ENCODE measurements around the gene SYTL3.
"Not testable (repeated sequence)": the region's sequence is repeated elsewhere in the genome, so short reads cannot be mapped to it uniquely, and the experiment has no call there.

Gene SYTL3

GRCh38 chr6:158774717-158775449, 125.0 kb downstream of the SYTL3 start:
- DNase-seq: no peak
- in situ Hi-C loops (cut with MboI; ENCODE audit: low pct_unique_long_range_greater_than_20kb, low sequenced_read_pairs): no loop called here

GRCh38 chr6:158775832-158776231, 126.0 kb downstream of the SYTL3 start:
- DNase-seq: no peak
- in situ Hi-C loops (cut with MboI; ENCODE audit: low pct_unique_long_range_greater_than_20kb, low sequenced_read_pairs): no loop called here

- no peak for DNase-seq
- in situ Hi-C loops (cut with MboI; ENCODE audit: low pct_unique_long_range_greater_than_20kb, low sequenced_read_pairs): no loop called here
These were observed 126.9 kb downstream of the SYTL3 start for GRCh38 chr6:158776737-158777136.

- in situ Hi-C loops (cut with MboI; ENCODE audit: low pct_unique_long_range_greater_than_20kb, low sequenced_read_pairs): no loop called here
- DNase-seq: no peak
These were observed 127.7 kb downstream of the SYTL3 start for GRCh38 chr6:158777510-158777909.

- DNase-seq: no peak
- in situ Hi-C loops (cut with MboI; ENCODE audit: low pct_unique_long_range_greater_than_20kb, low sequenced_read_pairs): no loop called here
These were observed 128.2 kb downstream of the SYTL3 start for GRCh38 chr6:158778005-158778527.

- no peak for DNase-seq
- in situ Hi-C loops (cut with MboI; ENCODE audit: low pct_unique_long_range_greater_than_20kb, low sequenced_read_pairs): no loop called here
These were observed 130.5 kb downstream of the SYTL3 start for GRCh38 chr6:158780246-158780884.

GRCh38 chr6:158780988-158781691, 131.3 kb downstream of the SYTL3 start:
- in situ Hi-C loops (cut with MboI; ENCODE audit: low pct_unique_long_range_greater_than_20kb, low sequenced_read_pairs): no loop called here
- DNase-seq: no peak

GRCh38 chr6:158781692-158782373, 132.0 kb downstream of the SYTL3 start:
- DNase-seq: no peak
- in situ Hi-C loops (cut with MboI; ENCODE audit: low pct_unique_long_range_greater_than_20kb, low sequenced_read_pairs): no loop called here

- in situ Hi-C loops (cut with MboI; ENCODE audit: low pct_unique_long_range_greater_than_20kb, low sequenced_read_pairs): no loop called here
- no peak for DNase-seq
These were observed 132.7 kb downstream of the SYTL3 start for GRCh38 chr6:158782432-158783166.

GRCh38 chr6:158783167-158783450, 133.3 kb downstream of the SYTL3 start:
- in situ Hi-C loops (cut with MboI; ENCODE audit: low pct_unique_long_range_greater_than_20kb, low sequenced_read_pairs): no loop called here
- no peak for DNase-seq

GRCh38 chr6:158783851-158784250, 134.0 kb downstream of the SYTL3 start:
- in situ Hi-C loops (cut with MboI; ENCODE audit: low pct_unique_long_range_greater_than_20kb, low sequenced_read_pairs): no loop called here
- DNase-seq: no peak

GRCh38 chr6:158784505-158784904, 134.7 kb downstream of the SYTL3 start:
- DNase-seq: no peak
- in situ Hi-C loops (cut with MboI; ENCODE audit: low pct_unique_long_range_greater_than_20kb, low sequenced_read_pairs): no loop called here

GRCh38 chr6:158785036-158785435, 135.2 kb downstream of the SYTL3 start:
- no peak for DNase-seq
- in situ Hi-C loops (cut with MboI; ENCODE audit: low pct_unique_long_range_greater_than_20kb, low sequenced_read_pairs): no loop called here

GRCh38 chr6:158786645-158787304, 136.9 kb downstream of the SYTL3 start:
- in situ Hi-C loops (cut with MboI; ENCODE audit: low pct_unique_long_range_greater_than_20kb, low sequenced_read_pairs): no loop called here
- no peak for DNase-seq

GRCh38 chr6:158787395-158787794, 137.5 kb downstream of the SYTL3 start:
- DNase-seq: no peak
- in situ Hi-C loops (cut with MboI; ENCODE audit: low pct_unique_long_range_greater_than_20kb, low sequenced_read_pairs): no loop called here

GRCh38 chr6:158789115-158789917, 139.5 kb downstream of the SYTL3 start:
- in situ Hi-C loops (cut with MboI; ENCODE audit: low pct_unique_long_range_greater_than_20kb, low sequenced_read_pairs): no loop called here
- DNase-seq: no peak

GRCh38 chr6:158791274-158791855, 141.5 kb downstream of the SYTL3 start:
- DNase-seq: no peak
- in situ Hi-C loops (cut with MboI; ENCODE audit: low pct_unique_long_range_greater_than_20kb, low sequenced_read_pairs): no loop called here

GRCh38 chr6:158792505-158792904, 142.7 kb downstream of the SYTL3 start:
- DNase-seq; in situ Hi-C loops (cut with MboI; ENCODE audit: low pct_unique_long_range_greater_than_20kb, low sequenced_read_pairs): not testable (repeated sequence)

All from KBM-7 (cell line).